Rectal smooth muscle tissue (tissue), 1 donor: ENCODE measurements around the gene GABRB1.

Source experiments
- H3K27ac ChIP-seq: one replicate; pipeline ENCODE4 v1.7.0; 2013; ENCODE audit warnings: low read depth, low read length, inconsistent platforms
- H3K27me3 ChIP-seq: one replicate; pipeline ENCODE4 v1.7.0; 2013; ENCODE audit warnings: low read length; ENCODE audit not compliant: control insufficient read depth, insufficient read depth
- H3K36me3 ChIP-seq: one replicate; pipeline ENCODE4 v1.7.0; 2013; ENCODE audit warnings: low read length; ENCODE audit not compliant: control insufficient read depth, insufficient read depth
- H3K4me1 ChIP-seq: one replicate; pipeline ENCODE4 v1.7.0; 2013; ENCODE audit warnings: low read length; ENCODE audit not compliant: control insufficient read depth, insufficient read depth
- H3K4me3 ChIP-seq: one replicate; pipeline ENCODE4 v1.7.0; 2013; ENCODE audit warnings: low read length
- H3K9ac ChIP-seq: one replicate; pipeline ENCODE4 v1.7.0; 2013; ENCODE audit warnings: low read length

Gene GABRB1

DNA sequence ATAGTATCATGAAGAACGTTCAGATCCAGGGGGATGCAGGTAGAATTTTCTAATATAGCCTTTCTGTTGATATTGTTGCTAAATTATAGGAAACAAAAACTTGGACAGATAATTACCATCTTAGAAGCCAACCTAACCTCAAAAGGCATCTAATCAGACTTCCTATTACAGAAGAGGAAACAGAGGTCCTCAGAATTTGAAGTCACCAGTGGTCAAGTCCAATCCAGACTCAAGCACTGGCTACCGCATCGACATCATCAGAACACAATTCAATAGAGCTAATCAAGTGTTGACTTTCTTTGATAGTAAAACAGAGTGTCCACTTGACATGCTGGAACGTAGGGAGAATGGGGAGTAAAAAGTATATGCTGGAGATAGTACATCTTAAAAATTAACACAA, 443.4 kb downstream of the GABRB1 start:
- H3K27me3 ChIP-seq: no peaks in the 10 kb centered on the region

DNA sequence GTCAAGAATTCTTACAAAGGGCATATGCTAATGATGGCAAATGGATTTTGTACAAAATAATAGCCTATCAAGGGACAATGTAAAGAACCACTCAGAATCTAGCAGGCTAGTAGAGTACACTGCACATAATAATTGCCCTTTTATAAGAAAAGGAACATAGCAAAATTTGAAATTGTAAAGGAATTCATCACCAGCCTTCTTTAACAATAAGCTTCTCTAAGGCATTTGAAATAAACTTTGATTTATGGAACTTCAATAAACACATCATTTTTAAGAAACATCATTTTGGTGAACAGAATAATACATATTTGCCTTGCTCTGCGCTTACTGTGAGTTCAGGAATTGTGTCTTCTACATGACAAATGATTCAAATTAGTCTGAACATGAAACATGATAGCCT, 444.0 kb downstream of the GABRB1 start:
- H3K36me3 ChIP-seq: no peaks in the 10 kb centered on the region
- no peak overlapping the region for H3K27ac ChIP-seq
- H3K9ac ChIP-seq: no peak overlapping the region
- H3K4me3 ChIP-seq: no peak overlapping the region
- no peaks in the 10 kb centered on the region for H3K27me3 ChIP-seq
- H3K4me1 ChIP-seq: no peaks in the 10 kb centered on the region

More for the DNA sequence above, 443.4 kb downstream of the GABRB1 start:
- Histone ChIP-seq H3K36me3 (no peaks in the 10 kb centered on the region), H3K9ac (no peak overlapping the region), H3K27ac (no peak overlapping the region), H3K4me3 (no peak overlapping the region), H3K4me1 (no peaks in the 10 kb centered on the region)
